ENCODE measurements around the gene IFT22.
"Not testable (repeated sequence)": the region's sequence is repeated elsewhere in the genome, so short reads cannot be mapped to it uniquely, and the experiment has no call there.

IFT22 gene

DNA sequence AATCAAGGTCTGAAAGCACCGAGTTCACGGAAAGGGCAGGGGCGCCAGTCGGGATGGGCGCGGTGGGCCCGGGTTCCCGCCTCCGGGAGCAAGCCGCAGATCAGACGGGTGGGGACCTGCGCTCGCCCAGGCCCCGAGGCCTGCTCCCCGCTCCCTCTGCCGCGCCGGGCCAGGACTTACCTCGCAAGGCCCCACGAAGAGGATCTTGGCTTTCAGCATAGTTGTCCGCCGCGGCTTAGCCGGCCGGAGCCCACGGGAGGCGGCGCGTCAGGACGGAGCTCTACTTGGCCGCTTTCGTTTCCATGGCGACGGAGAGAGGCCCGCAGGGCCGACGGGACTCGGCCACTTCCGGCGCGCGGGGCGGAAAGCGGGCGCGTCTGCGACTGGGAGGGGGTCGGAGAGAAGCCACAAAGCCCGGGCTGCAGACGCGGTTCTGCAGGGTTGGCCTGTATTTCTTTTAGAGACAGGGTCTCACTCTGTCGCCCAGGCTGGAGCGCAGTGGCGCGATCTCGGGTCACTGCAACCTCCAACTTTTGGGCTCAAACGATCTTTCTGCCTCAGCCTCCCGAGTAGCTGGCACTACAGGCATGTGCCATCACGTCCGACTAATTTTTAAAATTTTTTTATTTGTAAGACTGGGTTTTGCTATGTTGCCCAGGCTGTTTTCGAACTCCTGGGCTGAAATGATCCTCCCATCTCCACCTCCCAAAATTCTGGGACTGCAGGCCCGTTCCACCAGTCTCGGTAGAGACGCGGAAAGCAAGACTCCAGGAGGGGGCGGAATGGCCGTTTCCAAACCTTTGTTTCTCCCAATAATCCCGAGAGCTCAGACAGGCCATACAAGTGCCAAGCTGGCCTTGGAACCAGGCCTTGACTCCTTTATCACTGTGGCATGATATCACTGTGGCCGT is at the start of gene IFT22:
TSS of gene IFT22 (minus strand) at position 322 of the 911 bp plus-strand sequence. CDS start at position 219, 103 bp downstream.
- peak; percentile 92 for DNase-seq

DNA sequence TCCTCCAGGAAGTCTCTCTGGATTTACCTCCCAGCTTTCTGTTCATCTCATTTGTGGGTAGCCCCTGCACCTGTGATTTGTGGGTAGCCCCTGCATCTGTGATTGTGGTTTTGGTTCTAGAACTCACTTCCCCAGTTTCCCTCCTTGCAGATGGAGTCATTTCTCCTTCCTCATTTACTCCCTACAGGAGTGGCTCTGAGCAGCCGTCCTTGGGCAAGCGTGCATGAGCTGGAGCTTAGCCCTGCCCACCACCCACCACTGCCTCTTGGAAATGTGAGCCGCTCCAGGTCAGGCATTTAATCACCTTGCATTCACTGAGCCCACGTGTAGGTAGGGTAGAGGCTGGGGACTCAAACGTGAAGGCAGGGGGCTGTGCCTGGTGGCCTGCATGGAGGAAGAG is 49.2 kb upstream of the IFT22 start:
- no peak for DNase-seq

DNA sequence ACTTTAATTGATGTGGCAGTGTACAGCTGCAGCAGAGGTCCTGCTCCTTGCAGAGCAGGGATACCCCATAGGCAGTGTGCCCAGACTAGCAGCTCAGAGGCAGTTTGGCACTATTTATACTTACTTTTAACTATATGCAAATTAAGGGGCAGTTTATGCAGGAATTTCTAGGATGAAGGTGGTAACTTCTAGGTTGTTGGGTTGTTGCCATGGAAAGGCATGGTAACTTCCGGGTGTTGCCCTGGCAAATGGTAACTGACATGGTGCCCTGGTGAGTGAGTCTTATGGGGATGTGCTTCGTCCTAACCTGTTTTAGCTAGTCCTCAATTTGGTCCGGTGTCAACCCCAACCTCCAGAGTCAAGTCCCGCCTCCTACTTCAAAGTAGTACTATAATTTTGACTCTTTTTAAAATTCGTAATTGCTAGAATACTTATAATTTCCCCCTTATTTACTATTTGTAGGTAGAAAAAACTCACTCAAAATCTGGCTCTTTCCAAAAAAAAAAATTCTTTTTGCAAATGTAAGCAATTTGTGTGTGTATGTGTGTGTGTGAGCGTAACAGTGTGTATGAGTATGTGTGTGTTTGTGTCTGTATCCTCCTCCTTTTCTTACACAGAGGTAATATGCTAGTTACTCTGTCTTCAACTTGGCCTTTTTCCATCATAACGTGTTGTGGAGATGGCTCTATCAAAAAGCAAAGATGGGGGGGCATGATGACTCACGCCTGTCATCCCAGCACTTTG is 47.0 kb upstream of the IFT22 start:
- no peak for DNase-seq

GRCh38 chr7:101367676-101368075 is 46.1 kb upstream of the IFT22 start:
- DNase-seq = no peak

DNA sequence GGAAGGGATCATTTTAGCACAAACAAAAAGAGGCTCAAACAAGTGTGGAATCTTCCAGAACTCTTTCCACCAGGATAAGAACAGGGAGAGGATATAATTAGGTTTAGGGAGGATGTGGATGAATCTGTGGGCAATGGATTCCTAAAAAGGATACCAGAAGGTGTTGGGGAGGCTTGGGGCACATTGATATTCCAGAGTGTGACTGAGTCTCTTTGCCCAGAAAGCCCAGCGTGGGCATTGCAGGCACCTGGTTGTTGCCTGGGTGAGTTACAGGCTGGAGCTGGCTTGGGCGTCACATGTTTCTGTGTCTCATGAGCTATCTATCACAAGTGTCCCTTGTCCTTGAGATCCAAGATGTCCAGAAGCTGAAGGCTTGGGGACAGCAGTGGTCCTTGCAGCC is 44.3 kb upstream of the IFT22 start:
- DNase-seq = no peak

GRCh38 chr7:101363734-101364374 is 42.2 kb upstream of the IFT22 start:
- no peak for DNase-seq

DNA sequence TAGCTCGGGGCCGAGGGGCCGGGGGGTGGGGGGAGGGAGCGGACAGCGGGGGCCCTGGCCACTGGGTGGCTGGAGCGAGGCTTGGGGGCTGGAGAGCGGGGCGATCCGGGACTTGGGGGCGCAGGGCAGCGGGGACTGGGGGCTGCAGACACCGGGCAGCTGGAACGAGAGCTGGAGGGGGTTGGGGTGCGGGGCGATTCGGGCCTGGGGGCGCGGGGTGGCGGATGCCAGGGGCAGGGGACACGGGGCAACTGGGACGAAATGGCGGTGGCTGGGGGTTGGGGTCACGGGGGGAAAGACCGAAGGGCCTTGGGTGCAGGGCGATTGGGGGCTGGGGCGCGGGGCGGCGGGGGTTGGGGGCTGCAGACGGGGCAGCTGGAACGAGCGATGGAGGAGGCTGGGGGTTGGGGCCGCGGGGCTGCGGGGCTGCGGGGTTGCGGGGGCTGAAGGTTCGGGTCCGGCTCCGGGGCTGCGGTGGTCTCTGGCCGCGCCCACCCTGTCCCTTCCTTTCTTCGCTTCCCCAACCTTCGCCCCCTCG is 41.7 kb upstream of the IFT22 start:
- no peak for DNase-seq

DNA sequence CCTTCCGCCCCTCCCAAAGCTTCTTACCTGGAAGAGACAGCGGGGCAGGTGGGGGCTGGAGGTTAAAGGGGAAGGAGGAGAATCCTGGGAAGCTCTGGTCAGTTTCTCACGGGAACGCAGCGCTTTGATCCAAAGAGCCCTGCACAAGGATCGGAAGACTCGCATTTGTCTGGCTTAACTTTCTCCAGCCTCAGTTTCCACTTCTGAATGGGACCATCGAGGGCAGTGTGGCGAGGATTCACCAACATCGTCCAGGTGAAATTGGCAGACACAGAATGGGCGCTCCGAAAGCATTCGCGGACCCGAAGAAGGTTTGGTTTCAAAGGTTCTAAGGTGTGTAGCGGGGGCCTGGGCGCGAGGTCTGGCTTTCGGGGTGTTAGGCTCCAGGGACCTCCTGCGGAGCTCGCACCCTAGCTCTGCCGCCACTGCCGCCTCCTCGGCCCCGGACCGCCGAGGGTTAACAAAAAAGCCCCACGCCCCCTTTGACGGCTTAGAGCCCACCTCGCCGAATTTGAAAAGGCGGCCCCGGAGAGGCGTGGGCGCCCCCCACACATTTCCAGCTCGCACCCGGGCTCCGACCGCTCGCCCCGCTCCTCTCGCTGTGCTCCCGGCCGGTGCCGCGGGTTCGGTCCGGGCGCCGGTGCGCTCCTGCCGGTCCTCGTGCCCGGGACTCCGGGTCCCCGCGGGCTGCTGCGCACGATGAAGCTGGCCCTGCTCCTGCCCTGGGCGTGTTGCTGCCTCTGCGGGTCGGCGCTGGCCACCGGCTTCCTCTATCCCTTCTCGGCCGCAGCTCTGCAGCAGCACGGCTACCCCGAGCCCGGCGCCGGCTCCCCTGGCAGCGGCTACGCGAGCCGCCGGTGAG is 41.0 kb upstream of the IFT22 start, which contains the start of gene COL26A1:
TSS of gene COL26A1 (plus strand) at position 542 of the 862 bp plus-strand sequence. CDS start at position 700, 158 bp downstream.
- no peak for DNase-seq

GRCh38 chr7:101357433-101357832 is 35.8 kb upstream of the IFT22 start:
- no peak for DNase-seq

- no peak for DNase-seq
Observed at GRCh38 chr7:101352920-101353308, 31.3 kb upstream of the IFT22 start.

DNA sequence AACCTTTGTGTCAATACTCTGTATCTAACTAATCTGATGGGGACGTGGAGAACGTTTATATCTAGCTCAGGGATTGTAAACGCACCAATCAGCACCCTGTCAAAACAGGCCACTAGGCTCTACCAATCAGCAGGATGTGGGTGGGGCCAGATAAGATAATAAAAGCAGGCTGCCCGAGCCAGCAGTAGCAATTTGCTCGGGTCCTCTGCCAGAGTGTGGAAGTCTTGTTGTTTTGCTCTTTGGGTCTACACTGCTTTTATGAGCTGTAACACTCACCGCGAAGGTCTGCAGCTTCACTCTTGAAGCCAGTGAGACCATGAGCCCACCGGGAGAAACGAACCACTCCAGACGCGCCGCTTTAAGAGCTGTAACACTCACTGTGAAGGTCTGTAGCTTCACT is 27.7 kb upstream of the IFT22 start:
- not testable (repeated sequence) for DNase-seq

- DNase-seq = not testable (repeated sequence)
Observed at GRCh38 chr7:101348456-101349067, 26.9 kb upstream of the IFT22 start.

DNA sequence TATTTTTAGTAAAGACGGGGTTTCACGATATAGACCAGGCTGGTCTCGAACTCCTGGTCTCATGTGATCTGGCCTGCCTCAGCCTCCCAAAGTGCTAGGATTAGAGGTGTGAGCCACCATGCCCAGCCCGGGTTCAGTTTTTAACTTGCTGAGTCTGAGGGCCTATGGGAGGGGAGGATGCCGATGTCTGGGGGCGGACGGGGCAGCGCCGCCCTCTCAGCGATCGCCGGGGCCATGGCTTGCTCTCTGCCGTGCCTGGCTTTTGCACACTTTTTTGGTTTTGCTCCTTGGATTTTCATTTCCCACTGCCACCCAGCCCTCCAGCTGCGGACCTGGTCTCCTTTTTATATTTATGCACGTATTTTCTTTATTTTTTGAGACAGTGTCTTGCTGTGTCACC is 25.9 kb upstream of the IFT22 start:
- no peak for DNase-seq

GRCh38 chr7:101342892-101343291 is 21.3 kb upstream of the IFT22 start:
- no peak for DNase-seq

DNA sequence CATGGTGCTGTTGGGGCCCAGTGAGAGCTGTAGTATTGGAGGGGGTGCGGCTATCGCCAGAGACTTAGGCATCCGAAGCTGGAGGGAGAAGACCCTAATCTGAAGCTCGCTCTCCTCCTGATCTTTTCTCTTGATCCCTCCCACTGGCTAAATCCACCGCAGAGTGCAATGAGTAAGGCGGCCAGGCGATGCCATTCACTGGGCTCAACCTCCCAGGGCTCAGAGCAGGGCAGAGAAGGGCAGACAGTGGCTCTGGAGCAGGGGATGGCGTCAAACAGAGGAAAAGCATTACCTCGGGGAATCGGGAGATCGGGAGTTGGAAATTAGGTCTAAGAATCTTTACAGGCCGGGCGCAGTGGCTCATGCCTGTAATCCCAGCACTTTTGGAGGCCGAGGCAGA is 18.8 kb upstream of the IFT22 start:
- no peak for DNase-seq

DNA sequence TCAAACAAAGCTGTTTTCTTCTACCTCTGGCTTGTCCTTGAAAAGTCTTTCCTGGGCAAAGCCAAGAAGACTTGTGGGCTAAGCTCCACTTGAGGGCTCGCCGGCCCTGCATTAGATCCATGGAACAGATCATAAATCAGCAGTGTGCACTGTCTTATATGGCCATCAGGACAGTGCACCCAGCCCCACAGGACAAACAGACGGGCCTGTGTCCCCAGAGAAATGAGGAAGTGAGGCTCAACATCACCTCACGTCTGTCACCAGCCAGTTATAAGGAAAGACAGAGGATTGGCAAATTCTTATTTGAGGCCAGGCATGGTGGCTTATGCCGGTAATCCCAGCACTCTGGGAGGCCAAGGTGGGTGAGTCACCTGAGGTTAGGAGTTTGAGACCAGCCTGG is 12.3 kb upstream of the IFT22 start:
- no peak for DNase-seq

GRCh38 chr7:101332026-101332425 is 10.4 kb upstream of the IFT22 start:
- no peak for DNase-seq

DNA sequence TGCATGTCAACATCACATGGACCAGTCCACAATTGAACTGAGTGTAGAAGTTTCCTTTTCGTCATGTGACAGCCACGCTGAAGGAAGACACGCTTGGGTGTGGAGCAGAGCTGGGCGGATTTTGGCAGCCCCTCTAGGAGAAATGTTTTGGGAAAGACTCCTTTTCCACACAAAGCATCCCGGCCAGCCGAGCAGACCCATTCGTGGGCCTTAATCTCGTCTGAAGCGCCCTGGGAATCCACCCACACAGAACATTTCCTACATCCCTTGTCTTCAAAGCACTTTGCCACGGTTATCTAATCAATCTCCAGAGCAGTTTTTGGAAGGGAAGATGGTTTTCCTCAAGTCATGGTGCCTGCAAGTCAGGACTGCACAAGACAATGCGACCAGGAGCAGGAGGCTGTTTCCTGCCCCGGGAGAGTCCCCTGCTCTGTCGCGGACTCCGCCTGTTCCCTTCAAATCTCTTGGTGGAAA is 8.4 kb upstream of the IFT22 start:
- no peak for DNase-seq

DNA sequence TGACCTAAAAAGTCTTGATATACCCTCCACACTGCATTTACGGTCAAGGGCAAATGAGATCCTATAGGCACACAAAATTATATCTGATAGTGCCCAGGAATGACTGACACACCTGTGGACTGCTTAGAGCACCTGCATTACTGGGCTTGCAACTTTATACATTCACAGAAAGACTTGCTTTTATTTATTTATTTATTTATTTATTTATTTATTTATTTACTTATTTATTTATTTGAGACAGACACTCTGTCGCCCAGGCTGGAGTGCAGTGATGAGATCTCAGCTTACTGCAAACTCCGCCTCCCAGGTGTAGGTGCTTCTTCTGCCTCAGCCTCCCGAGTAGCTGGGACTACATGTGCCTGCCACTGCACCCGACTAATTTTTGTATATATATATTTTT is 6.5 kb upstream of the IFT22 start:
- no peak for DNase-seq

GRCh38 chr7:101319401-101319800 is 2.2 kb downstream of the IFT22 start:
- DNase-seq = no peak

DNA sequence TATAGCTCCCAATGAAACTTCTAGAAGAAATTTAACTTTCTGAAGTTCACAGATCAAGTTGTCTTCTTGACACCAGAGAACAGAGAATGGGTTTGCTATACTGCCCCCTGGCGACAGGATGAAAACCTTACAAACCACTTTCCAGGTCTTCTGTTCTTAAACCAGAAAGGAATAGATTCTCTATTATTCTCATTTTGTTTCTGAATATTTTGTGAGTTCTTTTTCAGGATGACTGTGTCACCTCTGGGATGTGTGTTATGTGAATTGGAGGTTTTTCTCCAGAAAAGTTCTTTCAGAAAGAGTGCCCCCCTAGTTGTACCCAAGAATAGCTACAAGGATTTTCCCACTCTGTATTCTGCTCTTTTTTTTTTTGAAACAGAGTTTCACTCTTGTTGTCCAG is 6.3 kb downstream of the IFT22 start:
- peak; percentile 8 for DNase-seq

All from amniotic stem cell (primary cell).